IMR-90 (cell line): ENCODE data around the gene NEDD4L.

Experiments
- CEBPB ChIP-seq: IDR thresholded peaks from 2 replicates; pipeline ENCODE4 v1.6.1; 2012; ENCODE audit warnings: low read depth, low read length, improper control_type of control experiment
- CHD1 ChIP-seq: IDR thresholded peaks from 2 replicates; pipeline ENCODE4 v1.6.1; 2012; ENCODE audit warnings: low read depth, low read length, improper control_type of control experiment
- CTCF ChIP-seq: conservative IDR thresholded peaks from 2 replicates; pipeline ENCODE4 v1.5.1; 2012; ENCODE audit warnings: mild to moderate bottlenecking, low read depth, low read length, improper control_type of control experiment
- ELK1 ChIP-seq: fragments of 150-350 bp; IDR thresholded peaks from 2 replicates; pipeline ENCODE4 v1.6.1; 2016; ENCODE audit warnings: low read depth, mild to moderate bottlenecking, low read length, moderate library complexity, borderline replicate concordance
- FOS ChIP-seq: fragments of 150-350 bp; IDR thresholded peaks from 2 replicates; pipeline ENCODE4 v1.6.1; 2016; ENCODE audit warnings: low read depth, low read length
- MAZ ChIP-seq: IDR thresholded peaks from 2 replicates; pipeline ENCODE4 v1.6.1; 2012; ENCODE audit warnings: low read depth, mild to moderate bottlenecking, low read length, improper control_type of control experiment, moderate library complexity, borderline replicate concordance
- MXI1 ChIP-seq: IDR thresholded peaks from 2 replicates; pipeline ENCODE4 v1.6.1; 2012; ENCODE audit warnings: low read depth, mild to moderate bottlenecking, low read length, moderate library complexity, borderline replicate concordance
- POLR2A ChIP-seq: IDR thresholded peaks from 2 replicates; pipeline ENCODE4 v1.6.1; 2012; ENCODE audit warnings: mild to moderate bottlenecking, low read depth, low read length
- RAD21 ChIP-seq: IDR thresholded peaks from 2 replicates; pipeline ENCODE4 v1.6.1; 2012; ENCODE audit warnings: low read length, improper control_type of control experiment
- RFX5 ChIP-seq: IDR thresholded peaks from 2 replicates; pipeline ENCODE4 v1.8.0; 2012; ENCODE audit warnings: low read depth, mild to moderate bottlenecking, low read length, moderate library complexity
- SMC3 ChIP-seq: fragments of 150-350 bp; IDR thresholded peaks from 2 replicates; pipeline ENCODE4 v1.6.1; 2016; ENCODE audit warnings: low read depth, mild to moderate bottlenecking, antibody characterized with exemption, low read length, moderate library complexity
- USF2 ChIP-seq: fragments of 150-350 bp; IDR thresholded peaks from 2 replicates; pipeline ENCODE4 v1.6.1; 2017; ENCODE audit warnings: mild to moderate bottlenecking, antibody characterized with exemption, low read length, low read depth

GRCh38 chr18:58032233-58032632 lies 11.8 kb upstream of the NEDD4L start:
- TF ChIP-seq CTCF (no peak), USF2 (no peak), ELK1 (no peak), POLR2A (no peak), CEBPB (no peak), RAD21 (no peak), CHD1 (no peak), RFX5 (no peak), SMC3 (no peak), MAZ (no peak), MXI1 (no peak), FOS (no peak)
